NCI-H1694 treated with DMSO at 0.1 percent for 48 hours (cell line): Measurements from ENCODE around the gene PIPOX.
A peak's percentile ranks its signal among the peaks of the same experiment; 100 is the strongest.
"Not testable (repeated sequence)": the region's sequence is repeated elsewhere in the genome, so short reads cannot be mapped to it uniquely, and the experiment has no call there.

ENCODE experiments used
- DNase-seq: peaks from one replicate; lab custom pipeline; 2025; lab: John Stamatoyannopoulos, UW

PIPOX gene

DNA sequence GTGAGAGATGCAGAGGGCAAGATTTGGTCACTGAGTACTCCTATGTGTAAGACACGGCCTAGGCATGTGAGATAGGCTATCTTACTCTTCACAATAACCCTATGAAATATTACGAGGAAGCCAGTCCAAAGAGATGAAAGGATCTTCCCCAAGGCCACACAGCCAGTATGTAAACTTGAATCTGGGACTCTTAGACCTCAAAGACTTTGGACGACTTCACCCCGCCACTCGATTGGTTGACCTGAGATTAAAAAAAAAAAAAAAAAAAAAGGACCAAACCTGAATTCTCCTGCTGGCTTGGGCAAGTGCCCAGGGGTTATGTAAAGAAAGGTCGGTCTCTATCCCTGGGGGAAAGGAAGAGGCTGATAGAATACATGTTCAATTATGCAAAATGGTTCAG lies 33.1 kb downstream of the PIPOX start:
- no peak for DNase-seq

DNA sequence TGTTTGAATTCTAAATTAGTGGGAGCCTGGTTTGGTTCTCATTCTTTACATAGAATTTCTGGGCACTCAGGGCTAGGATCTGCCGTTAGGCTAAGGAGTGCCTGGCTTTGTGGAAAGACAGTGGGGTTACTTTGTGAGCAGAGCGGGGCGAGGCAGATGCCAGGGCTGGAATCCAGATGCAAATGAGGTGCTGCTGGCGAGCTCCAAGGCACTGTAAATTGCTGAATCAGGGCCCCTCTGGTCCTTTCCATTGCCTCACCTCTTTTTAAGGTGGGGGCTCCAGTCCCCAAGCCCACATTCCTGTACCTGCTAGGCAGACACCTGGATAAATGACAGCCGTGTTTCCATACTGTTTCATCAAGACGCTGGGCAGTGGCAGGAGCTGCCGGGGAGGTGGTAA lies 33.8 kb downstream of the PIPOX start:
- no peak for DNase-seq

DNA sequence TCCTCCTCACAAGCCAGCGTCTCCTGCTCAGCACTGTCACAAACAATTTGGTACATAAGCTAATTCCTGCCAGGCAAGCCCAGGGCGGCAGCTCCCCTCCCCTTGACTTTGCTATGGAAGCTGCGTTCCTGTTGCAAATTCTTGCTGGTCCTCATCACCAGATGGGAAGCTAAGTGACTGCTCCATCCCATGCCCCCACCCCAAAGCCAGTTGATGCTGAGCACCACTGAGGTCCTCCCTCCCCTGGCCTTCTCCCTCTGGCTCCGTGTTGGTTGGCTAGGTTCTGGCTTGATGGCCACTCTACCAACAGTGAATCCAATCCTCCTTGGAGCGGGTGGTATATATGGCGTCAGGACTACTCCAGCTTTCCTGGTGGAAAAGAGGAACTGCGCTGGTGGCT lies 34.4 kb downstream of the PIPOX start:
- DNase-seq: no peak

DNA sequence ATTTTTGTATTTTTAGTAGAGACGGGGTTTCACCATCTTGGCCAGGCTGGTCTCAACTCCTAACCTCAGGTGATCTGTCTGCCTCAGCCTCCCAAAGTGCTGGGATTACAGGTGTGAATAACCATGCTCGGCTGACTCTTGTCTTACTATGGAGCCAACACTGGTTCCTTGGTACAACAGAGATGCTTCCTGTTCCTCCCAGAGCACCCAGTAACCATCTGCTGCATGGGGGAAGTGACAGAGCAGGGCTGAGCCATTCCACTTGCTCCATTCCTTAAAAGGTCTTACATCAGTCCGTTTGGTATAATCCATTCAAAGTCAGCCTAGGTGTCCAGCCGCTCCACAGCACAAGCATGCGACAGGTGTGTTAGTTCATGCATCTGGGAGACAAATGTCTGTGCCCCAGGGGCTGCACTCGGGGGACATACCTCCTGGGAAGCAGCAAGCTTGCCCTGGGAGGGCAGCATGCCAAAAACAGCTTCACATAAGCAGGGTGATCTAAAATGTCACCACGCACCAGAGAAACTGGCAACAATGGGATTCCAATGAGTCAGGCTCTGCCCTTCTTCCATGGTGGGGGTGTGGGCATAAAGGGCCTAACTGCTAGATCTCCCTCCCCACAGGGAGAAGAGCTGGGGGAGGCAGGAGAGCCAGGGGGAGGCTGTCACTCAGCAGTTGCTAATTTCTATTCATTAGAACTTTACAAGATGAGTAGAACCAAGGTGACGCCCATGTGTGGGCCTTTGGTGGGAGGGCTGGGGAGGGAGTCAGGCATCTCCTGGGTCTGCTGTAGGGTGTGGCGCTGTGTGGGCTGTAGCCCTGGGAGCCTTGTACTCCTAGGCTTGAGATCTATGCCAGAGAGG lies 35.5 kb downstream of the PIPOX start:
- peak; percentile 30 for DNase-seq

DNA sequence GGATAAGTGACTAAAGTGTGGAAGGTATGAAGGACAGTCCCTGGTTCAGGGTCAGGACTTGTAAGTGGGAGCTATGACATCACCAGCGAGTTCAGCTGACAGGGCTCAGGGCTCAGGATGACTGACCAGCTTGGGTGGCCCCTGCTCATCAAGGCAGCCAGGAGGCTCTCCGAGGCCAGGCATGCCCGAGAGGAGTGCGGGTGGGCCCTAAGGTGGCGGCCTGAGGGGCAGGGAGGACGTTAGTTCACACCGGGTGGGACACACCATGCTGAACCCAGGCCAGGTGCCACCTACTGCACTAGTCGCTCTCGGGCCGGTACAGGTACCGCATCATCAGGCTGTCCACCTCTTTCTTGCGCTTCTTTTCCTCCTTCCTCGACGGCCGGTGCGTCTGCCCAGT lies 36.5 kb downstream of the PIPOX start:
- no peak for DNase-seq

DNA sequence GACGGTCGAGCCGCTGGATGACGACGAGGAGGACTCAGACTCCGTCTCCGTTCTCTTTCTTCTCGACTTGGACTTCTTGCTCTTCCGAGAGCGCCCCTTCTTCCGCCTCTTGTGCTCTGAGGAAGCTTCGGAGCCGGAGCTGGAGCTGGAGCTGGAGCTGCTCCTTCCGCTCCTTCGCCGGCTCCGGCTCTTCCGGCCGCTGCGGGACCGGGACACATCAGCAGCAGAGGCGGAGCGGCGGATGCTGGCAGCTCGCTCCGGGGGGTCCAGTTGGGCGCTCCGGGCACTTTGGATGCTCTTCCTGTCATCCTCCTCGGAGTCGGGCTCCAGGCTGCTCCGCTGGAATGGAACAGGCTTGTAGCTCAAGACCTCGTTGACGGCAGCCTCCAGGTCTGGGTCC lies 36.9 kb downstream of the PIPOX start:
- no peak for DNase-seq

DNA sequence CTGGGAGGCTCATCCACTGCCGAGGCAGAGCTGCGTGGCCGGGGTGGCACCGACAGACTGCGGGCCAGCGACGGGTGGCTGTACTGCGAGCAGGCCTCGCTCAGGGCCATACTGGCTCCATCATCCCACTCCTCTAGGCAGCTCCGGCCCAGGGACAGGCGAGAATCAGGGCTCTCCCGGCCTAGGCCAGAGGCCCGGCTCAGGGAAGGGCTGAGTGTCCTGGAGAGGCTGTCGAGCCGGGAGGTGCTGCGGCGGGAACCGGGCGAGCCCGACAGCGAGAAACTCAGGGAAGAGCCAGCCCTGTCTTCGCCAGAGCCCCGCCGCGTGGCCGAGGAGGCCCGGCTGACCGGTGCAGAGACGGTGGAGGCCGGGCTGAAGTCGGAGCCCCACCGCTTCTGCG lies 37.4 kb downstream of the PIPOX start:
- DNase-seq: no peak

DNA sequence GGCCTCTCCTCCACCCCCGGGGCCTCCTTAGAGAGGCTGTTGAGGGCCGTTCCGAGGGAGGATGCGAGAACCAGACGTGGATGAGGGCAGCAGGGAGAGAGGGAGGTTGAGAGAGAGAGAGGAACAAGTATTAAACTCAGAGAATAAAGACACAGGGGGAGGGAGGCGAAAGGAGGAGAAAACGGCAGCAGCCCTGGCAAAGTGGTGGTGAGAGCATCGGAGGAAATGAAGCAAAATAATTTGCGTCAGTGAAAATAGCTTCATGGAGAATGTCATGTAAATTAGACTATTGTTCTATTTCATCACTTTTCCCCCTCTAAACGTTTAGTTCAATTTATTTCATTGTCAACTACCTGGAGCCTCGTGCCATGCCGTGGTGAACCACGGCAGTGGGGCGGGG lies 38.0 kb downstream of the PIPOX start:
- no peak for DNase-seq

DNA sequence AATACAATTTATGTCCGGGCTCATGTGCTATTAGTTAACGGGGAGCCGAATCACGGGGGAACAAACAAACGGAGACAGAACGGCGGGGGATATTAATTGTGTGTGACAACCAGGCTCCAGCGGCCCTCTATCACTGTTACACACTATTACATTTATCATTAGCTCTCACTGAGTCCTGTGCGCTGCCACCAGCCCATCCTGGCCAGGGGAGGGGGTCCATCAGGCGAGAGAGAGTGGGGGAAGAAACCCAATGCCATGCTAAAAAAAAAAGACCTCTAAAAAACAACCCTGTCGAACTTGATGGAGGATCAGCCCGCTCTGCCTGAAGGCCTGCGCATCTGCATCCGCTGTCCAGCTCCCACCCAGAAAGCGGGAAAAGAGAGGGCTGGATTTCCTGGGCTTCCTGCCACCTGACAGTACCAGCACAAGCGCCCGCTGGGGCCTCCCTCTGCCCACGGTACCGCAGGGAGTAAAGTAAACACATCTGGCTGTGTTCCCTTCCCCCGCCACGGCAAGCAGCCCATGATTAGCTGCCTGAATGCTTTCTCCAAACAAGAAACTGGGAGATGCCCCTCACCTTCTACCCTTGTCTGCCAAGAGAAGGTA lies 41.7 kb downstream of the PIPOX start:
- DNase-seq: peak; percentile 95

DNA sequence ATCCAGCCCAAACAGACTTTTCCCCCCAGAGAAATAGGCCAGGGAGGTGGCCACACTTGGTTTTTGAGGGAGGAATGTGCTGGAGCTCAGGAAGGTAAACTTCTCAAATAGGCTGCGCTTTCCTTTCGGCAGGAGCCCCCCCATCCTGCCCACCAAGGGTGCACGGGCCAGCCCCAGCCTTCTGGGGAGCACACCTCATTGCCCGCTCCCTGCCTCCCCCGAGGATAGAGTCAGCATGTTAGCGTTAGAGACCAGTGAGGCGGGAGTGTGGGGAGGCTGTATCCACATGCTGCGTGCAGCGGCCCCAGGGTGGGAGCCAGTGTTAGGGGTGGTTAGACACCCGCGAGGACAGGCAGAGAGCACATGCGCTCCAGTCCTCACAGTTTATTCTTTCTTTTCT lies 42.3 kb downstream of the PIPOX start:
- no peak for DNase-seq

DNA sequence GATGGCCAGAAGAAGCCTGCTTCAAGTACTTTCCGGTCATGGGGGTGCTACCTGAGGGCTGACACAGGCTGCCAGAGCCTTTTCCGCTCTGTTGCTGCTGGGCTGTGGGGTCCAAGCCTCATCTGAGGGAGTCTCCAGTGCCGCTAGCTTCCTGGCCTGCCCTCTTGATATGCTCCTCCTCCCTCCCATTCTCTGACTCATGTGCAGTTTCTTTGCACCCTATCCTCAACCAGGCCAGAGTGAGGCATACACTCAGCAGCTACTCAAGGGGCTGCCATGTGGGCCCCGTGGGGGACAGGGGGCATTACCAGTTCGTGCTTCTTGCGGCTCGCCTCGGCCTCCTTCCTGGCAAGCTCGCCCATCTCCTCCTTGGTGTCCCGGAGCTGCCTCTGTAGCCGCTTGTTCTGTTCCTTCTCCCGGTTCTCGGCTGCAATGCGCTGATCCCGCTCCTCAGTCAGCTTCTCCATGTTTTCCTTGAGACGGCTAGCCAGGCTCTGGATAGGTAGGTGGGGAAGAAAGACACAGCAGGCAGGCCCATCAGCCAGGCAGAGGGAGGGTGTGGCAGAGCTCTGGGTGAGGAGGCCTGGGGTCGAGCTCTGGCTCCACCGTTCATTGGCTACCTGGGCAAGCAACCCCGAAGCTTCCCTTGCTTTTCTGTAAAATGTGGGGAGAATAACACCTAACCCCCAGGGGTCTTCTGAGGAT lies 43.8 kb downstream of the PIPOX start:
- DNase-seq: no peak

DNA sequence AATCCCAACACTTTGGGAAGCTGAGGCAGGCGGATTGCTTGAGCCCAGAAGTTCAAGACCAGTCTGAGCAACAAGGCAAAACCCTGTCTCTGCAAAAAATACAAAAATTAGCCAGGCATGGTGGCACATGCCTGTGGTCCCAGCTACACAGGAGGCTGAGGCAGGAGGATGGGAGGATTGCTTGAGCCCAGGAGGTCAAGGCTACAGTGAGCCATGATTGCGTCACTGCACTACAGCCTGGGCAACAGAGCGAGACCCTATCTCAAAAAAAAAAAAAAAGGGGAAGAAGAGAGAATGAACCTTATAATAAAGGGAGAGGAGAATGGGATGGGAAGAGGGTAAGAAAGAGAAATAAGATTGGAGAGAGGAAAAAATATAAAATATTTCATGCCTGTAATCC lies 45.8 kb downstream of the PIPOX start:
- DNase-seq: not testable (repeated sequence)

DNA sequence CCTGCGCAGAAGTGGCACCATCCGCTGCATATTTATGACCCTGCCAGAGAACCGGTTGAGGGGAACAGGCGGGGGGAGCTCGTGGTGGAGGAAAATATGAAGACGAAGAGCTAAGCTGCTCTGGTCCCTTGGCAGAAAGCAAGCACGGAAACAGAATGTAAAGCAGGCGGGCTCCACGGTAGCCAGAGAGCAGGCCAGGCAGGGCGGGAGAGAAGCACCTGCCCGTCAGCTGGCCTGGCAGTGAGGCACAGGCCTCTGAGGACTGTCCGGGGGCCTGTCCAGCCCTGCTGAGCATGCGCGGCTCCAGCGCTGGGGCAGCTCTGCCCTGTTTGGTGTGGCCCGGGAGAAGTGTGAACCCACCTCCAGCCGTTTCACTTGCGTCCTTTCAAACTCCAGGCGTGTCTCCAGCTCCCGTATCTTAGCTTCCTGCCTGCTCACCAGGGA lies 46.7 kb downstream of the PIPOX start:
- DNase-seq: peak; percentile 25

DNA sequence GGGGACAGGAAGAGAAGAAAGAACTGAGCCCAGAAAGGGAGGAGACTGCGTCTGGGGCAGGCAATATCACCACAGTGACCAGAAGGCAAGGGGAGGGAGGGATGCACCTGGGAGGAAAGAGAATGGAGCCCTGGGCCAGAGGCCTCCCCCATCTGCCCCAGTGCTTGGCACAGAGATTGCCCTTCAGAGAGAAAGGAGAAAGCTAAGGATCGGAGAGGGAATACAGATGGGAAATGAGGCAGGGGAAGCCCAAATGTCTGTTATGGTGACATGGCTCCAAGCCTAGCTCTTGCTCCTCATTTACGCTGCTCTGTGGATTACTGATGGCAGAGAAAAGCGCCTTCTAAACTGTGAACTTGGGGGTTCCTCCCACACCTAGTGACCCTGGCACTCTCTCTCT lies 47.2 kb downstream of the PIPOX start:
- DNase-seq: no peak

DNA sequence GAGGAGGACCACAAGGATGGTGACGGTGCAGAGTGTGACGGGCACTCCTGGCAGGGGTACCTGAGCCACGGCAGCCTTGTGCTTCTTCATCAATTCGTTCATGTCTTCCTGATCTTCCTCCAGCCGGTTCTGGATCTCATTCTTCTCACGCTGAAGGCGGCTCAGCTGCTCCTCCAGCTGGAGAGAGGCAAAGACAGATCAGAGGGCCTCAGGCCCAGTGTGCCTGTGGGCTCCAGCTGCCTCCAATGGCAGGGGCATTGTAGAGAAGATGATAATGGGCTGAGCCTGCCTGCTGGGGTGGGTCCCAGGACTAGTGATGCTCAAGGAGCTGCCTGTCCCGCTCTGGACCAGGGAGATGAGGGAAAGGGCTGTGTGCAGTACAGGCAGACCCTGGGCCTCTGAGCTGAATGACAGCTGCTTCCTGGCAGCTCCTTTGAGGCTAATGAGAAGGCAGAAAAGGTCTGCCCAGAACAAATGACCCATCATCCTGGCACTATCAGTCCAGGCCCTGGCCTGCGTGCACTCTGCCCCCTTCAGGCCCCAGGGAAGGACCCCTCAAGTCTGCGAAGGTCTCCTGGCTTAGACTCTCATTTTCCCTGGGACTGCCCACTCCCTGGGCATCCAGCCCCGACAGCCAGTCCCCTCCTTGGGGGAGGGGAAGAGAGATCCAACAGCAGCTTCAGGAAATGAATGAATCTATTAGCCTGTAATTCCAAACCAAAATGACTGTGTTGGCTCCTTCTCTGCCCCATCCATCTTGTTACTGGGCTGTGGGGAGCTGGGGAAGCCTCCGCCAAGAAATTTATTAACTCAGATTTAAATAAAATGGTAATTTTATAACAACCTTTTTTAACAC lies 48.0 kb downstream of the PIPOX start:
- DNase-seq: peak; percentile 62

DNA sequence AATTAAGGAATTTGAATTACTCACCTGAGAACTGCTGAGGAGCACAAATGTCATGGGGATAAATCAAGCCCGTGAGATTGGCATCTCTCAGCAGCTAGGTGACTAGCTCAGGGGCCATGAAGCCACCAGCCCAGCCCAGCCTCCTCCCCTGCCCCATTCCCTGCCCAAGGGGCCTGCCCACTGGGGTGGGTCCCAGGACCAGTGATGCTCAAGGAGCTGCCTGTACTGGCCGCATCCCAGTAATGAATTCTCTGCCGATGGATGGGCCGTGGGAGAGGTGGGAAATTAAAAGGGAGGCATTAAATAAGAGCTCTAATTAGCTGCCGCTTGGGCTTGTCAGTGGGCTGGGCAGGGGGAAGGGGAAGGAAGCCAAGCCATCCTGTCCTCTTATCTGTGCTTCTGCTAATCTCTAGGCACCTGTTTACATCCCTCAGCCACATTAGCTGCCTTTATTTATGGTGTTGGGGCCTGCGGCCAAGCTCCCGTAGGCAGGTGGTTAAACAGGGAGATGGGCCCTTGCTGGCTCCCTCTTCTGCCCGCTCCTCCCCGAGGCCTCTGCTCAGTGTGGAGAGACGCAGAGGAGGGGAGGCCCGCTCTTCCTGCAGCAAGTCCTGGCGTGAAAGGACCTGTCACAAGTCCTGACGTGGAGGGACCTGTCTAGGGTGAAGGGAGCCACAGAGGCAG lies 48.8 kb downstream of the PIPOX start:
- DNase-seq: peak; percentile 64

DNA sequence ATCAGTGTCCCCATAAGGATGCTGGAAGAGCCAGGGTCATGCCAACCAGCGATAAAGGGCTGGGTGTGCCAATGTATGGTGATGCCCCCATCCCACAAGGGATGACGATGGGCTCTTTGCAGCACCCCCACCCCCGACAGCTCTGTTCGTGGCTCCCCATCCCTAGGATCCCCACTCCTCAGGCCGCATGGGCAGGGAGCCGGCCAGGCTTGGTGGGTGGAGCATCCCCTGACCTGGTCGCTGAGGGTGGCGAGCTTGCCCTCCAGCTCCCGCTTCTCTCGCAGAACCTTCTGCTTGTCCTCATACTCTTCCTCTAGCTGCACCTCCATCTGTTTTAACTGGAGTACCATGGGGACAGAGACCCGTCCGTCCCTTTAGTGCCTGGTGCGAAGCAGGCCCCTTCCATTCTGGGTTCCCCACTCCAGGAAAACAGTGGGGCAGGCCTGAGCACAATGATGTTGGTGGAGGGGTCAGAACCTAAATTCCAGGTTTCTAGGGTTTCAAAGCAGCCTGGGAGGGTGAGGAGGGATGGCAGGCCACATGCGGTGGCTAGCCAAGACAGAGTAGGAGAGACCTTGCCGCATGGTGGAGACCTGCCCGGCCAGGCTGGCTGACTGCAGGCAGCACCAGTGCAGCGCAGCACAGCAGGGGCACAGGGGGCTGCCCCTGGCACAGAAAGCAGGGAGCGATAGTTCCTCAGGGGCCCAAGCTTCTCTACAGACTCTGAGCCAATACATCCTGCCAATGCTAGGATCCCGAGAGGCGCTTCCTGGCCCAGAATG lies 50.3 kb downstream of the PIPOX start:
- DNase-seq: no peak

DNA sequence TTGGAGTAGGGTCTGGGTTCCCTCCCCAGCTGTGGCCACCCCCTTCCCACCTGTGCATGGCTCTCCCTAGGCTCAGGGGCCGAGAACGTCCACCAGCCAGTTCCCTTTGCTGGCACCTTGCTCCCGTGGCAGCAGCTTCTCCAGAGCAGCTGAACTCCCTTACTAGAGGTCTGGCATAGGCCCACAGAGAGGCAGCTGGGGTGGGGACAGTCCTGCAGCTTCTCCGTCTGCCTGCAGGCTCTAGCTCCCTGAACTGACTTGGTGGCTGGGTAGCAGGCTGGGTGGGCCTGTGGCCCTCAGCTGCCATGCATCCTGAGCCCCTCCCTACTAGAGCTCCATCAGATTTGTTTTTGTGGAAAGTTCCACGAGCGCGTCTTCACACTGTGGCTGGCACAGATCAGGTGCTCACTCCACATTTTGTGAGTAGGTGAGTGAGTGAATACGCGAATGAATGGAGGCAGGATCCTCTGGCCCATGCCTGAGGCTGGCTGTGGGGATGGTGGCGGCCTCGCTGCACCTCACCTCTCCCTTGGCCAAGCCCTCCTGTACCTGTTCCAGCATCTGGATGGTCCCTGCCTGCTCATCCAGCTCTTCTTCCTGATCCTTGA lies 51.3 kb downstream of the PIPOX start:
- no peak for DNase-seq

DNA sequence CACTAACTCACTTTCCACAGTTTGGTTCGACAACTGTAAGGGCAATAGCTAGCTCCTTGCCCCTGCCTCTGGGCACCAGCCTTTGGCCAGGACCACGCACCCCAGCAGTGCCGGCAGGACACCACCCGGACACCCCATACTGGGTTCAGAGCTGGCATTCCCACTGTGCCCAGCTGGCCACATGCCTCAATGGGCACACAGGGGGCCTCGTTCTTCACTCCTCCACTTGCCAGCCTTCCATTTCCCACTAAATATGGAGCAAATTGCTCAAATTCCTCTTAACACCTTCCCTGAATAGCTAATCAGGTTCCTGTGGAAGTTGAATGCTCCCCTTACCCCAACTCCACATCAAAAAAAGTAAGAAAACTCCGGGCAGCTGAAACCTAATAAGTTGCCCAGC lies 52.5 kb downstream of the PIPOX start:
- no peak for DNase-seq

DNA sequence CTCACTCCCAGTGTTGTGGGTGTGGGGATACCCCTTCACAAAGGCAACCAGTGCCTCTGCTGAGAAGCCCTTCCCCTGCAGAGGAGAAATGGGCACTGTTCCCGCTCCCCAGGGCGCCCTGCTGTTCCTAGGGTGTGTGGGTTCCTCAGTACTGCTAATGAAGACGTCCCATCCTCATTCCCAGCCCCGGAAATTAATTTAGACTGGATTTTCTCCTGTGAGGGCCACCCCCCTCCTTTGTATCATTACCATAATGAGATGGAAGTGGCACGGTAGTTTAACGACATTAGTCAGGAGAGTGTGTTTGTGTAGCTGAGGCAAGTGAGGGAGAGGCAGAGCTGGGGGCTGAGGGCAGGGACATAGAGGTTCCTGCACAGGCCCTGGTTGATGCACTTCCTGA lies 53.2 kb downstream of the PIPOX start:
- DNase-seq: no peak
